ENCODE data around the gene MAFG. TPM values are rescaled to one million over a fixed set of nuclear protein-coding genes. Genes with fewer than 3 reads are reported as not detected.

Gene MAFG
- total and polyA plus RNA-seq, 2 of the 13 experiments (the other 11 are each of a cell fraction or from before 2014, with no cell fraction given): 14.5 to 20.0 TPM

- no peak for TF ChIP-seq AHDC1 (CRISPR knock-in tag; IDR thresholded peaks at IDR 0.05; ENCODE audit: borderline replicate concordance)
- peak; percentile 75; the same call in 1 of the 2 replicates for TF ChIP-seq MXD3 (CRISPR knock-in tag; IDR thresholded peaks at IDR 0.05)
- 0 out of 2 replicates have a peak, but pooled peaks have one; percentile 15 for TF ChIP-seq BRD4 (CRISPR knock-in tag; IDR thresholded peaks at IDR 0.05)
- TF ChIP-seq ZNF362 (CRISPR knock-in tag; IDR thresholded peaks at IDR 0.05; ENCODE audit: borderline replicate concordance): no peak
- no peak for TF ChIP-seq ZNF780A (CRISPR knock-in tag; IDR thresholded peaks at IDR 0.05)
- peak; percentile 70 for TF ChIP-seq AGO2 (optimal IDR thresholded peaks at IDR 0.05; ENCODE audit: low read depth, low read length)
- TF ChIP-seq RNF2 (conservative IDR thresholded peaks at IDR 0.05; ENCODE audit: low read depth): no peak
- TF ChIP-seq NFIC (IDR thresholded peaks at IDR 0.05; ENCODE audit: low read length): no peak
- no peak for TF ChIP-seq KLF6 (CRISPR knock-in tag; IDR thresholded peaks at IDR 0.05)
- TF ChIP-seq THAP7 (CRISPR knock-in tag; IDR thresholded peaks at IDR 0.05): no peak; the same call in 1 of the 2 replicates
- peak; percentile 69; the same call in 1 of the 2 replicates for TF ChIP-seq TBX2 (CRISPR knock-in tag; IDR thresholded peaks at IDR 0.05; ENCODE audit: borderline replicate concordance)
- TF ChIP-seq FOXM1 (CRISPR knock-in tag; IDR thresholded peaks at IDR 0.05): no peak
- no peak for TF ChIP-seq ZNF839 (CRISPR knock-in tag; IDR thresholded peaks at IDR 0.05; ENCODE audit: borderline replicate concordance)
- TF ChIP-seq NR1H2 (CRISPR knock-in tag; IDR thresholded peaks at IDR 0.05; ENCODE audit: borderline replicate concordance, low read depth): no peak
- TF ChIP-seq TMF1 (CRISPR knock-in tag; IDR thresholded peaks at IDR 0.05; ENCODE audit: low read depth): no peak
- no peak for TF ChIP-seq HMGA1 (CRISPR knock-in tag; conservative IDR thresholded peaks at IDR 0.05)
- TF ChIP-seq GMEB2 (CRISPR knock-in tag; IDR thresholded peaks at IDR 0.05; ENCODE audit: low read depth): no peak
- TF ChIP-seq HNRNPLL (IDR thresholded peaks at IDR 0.05; ENCODE audit: low read depth, low read length, poor library complexity, severe bottlenecking): peak; percentile 60
- no peak; the same call in 1 of the 2 replicates for TF ChIP-seq MEIS1 (CRISPR knock-in tag; IDR thresholded peaks at IDR 0.05; ENCODE audit: borderline replicate concordance)
Measured at GRCh38 chr17:81926451-81927151, 934 bp downstream of the MAFG start (continued).

Data from HepG2 (cell line).